ENCODE results near the gene RPL34. TPM values are rescaled to one million over a fixed set of nuclear protein-coding genes. Genes with fewer than 3 reads are reported as not detected.
A peak's percentile ranks its signal among the peaks of the same experiment; 100 is the strongest.

The RPL34 gene
- polyA plus RNA-seq, 3 donors: 1,490 to 2,624 (median 1,519) TPM

- peak within 1 kb of the TSS; percentile 91 for H3K9ac ChIP-seq (ENCODE audit: insufficient read depth, low read length, poor library complexity, severe bottlenecking)
- H3K9me3 ChIP-seq (replicated peaks in 1 of 2; ENCODE audit: control insufficient read depth in 1 of 2, insufficient read depth in 1 of 2, low read length in 2 of 2): no peaks in the 10 kb centered on the region
- H3K4me3 Mint-ChIP-seq: peak within 1 kb of the TSS; percentile 96 to 98
- 0% methylated on average over 19 of the region's 45 CpGs for WGBS (ENCODE audit: insufficient coverage)
- H3K79me2 ChIP-seq (ENCODE audit: insufficient read depth, low read length): peaks cover 46% of the 10 kb centered on the region
- peaks cover 4 to 7% of the 10 kb centered on the region in 2 donors for H3K36me3 Mint-ChIP-seq
- peak within 1 kb of the TSS; percentile 57 to 97 (median 84) for H3K4me3 ChIP-seq (replicated peaks in 1 of 3; ENCODE audit: low read depth in 2 of 3, low read length in 3 of 3)
- H3K4me2 ChIP-seq (replicated peaks; ENCODE audit: extremely low read depth, low read length, poor library complexity, severe bottlenecking): peak within 1 kb of the TSS; percentile 96
- H3K27ac Mint-ChIP-seq: peak within 1 kb of the TSS; percentile 93 to 98 (median 98)
- H3K9me3 Mint-ChIP-seq: no peaks in the 10 kb centered on the region
- peak within 1 kb of the TSS; percentile 94 for H2AFZ ChIP-seq (ENCODE audit: insufficient read depth, low read depth, low read length, poor library complexity, severe bottlenecking)
- TF ChIP-seq, protein P1, sequence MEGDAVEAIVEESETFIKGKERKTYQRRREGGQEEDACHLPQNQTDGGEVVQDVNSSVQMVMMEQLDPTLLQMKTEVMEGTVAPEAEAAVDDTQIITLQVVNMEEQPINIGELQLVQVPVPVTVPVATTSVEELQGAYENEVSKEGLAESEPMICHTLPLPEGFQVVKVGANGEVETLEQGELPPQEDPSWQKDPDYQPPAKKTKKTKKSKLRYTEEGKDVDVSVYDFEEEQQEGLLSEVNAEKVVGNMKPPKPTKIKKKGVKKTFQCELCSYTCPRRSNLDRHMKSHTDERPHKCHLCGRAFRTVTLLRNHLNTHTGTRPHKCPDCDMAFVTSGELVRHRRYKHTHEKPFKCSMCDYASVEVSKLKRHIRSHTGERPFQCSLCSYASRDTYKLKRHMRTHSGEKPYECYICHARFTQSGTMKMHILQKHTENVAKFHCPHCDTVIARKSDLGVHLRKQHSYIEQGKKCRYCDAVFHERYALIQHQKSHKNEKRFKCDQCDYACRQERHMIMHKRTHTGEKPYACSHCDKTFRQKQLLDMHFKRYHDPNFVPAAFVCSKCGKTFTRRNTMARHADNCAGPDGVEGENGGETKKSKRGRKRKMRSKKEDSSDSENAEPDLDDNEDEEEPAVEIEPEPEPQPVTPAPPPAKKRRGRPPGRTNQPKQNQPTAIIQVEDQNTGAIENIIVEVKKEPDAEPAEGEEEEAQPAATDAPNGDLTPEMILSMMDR (IDR thresholded peaks at IDR 0.05): no peak
- H3K4me1 ChIP-seq (ENCODE audit: control insufficient read depth in 1 of 2, insufficient read depth in 2 of 2, low read length in 2 of 2): peaks cover 16 to 18% of the 10 kb centered on the region in 2 donors
- H3K27ac ChIP-seq (ENCODE audit: low read depth in 1 of 2, low read length in 2 of 2): peak within 1 kb of the TSS; percentile 84 to 94
- peak; percentile 91 to 94 (median 94) for DNase-seq
- peaks cover 6% of the 10 kb centered on the region for H4K20me1 ChIP-seq (ENCODE audit: insufficient read depth, low read length)
- peaks cover 0 to 13% of the 10 kb centered on the region in 2 donors for H3K36me3 ChIP-seq (replicated peaks in 1 of 2; ENCODE audit: control insufficient read depth in 1 of 2, insufficient read depth in 2 of 2, low read length in 2 of 2)
- H3K27me3 ChIP-seq (ENCODE audit: control insufficient read depth in 2 of 2, insufficient read depth in 2 of 2, low read length in 2 of 2): no peaks in the 10 kb centered on the region
- no peaks in the 10 kb centered on the region for H3K27me3 Mint-ChIP-seq (ENCODE audit: low read depth in 3 of 3)
- intact Hi-C loops (cut with micrococcal nuclease): loop anchor here (2.0 kb wide), 1 partner anchor 30 kb away; the partner anchor contains the start of gene RPL34 (in 2 of the 2)
- H3K4me1 Mint-ChIP-seq: peaks cover 26% of the 10 kb centered on the region
Measured at GRCh38 chr4:108650212-108651013, 30.0 kb downstream of the RPL34 start, which contains the start of gene OSTC. TSS of gene OSTC (plus strand) at chr4:108650599. CDS start at chr4:108650656, 57 bp downstream.

GRCh38 chr4:108651014-108651791 lies 30.8 kb downstream of the RPL34 start:
- no peaks in the 10 kb centered on the region for H3K9me3 Mint-ChIP-seq
- H4K20me1 ChIP-seq (ENCODE audit: insufficient read depth, low read length): peaks cover 6% of the 10 kb centered on the region
- H3K4me1 Mint-ChIP-seq: peaks cover 26% of the 10 kb centered on the region
- WGBS (ENCODE audit: insufficient coverage): 0% methylated on average over 2 of the region's 9 CpGs
- intact Hi-C loops (cut with micrococcal nuclease): loop anchor here (2.0 kb wide), 1 partner anchor 30 kb away; the partner anchor contains the start of gene RPL34 (in 2 of the 2)
- H3K27me3 Mint-ChIP-seq (ENCODE audit: low read depth in 3 of 3): no peaks in the 10 kb centered on the region
- H3K27ac ChIP-seq (ENCODE audit: low read depth in 1 of 2, low read length in 2 of 2): peak overlapping the region; percentile 84 to 94
- peaks cover 46% of the 10 kb centered on the region for H3K79me2 ChIP-seq (ENCODE audit: insufficient read depth, low read length)
- peaks cover 3 to 20% of the 10 kb centered on the region in 2 donors for H3K36me3 ChIP-seq (replicated peaks in 1 of 2; ENCODE audit: control insufficient read depth in 1 of 2, insufficient read depth in 2 of 2, low read length in 2 of 2)
- H3K4me2 ChIP-seq (replicated peaks; ENCODE audit: extremely low read depth, low read length, poor library complexity, severe bottlenecking): peak overlapping the region; percentile 96
- H3K4me3 ChIP-seq (replicated peaks in 1 of 3; ENCODE audit: low read depth in 2 of 3, low read length in 3 of 3): peak overlapping the region; percentile 57 to 97 (median 84)
- peak overlapping the region; percentile 93 to 98 (median 98) for H3K27ac Mint-ChIP-seq
- TF ChIP-seq, protein P1 (IDR thresholded peaks at IDR 0.05): no peak
- H3K9ac ChIP-seq (ENCODE audit: insufficient read depth, low read length, poor library complexity, severe bottlenecking): peak overlapping the region; percentile 91
- H3K9me3 ChIP-seq (replicated peaks in 1 of 2; ENCODE audit: control insufficient read depth in 1 of 2, insufficient read depth in 1 of 2, low read length in 2 of 2): no peaks in the 10 kb centered on the region
- peaks cover 16 to 18% of the 10 kb centered on the region in 2 donors for H3K4me1 ChIP-seq (ENCODE audit: control insufficient read depth in 1 of 2, insufficient read depth in 2 of 2, low read length in 2 of 2)
- peak; percentile 41 to 50 (median 49) for DNase-seq
- H3K27me3 ChIP-seq (ENCODE audit: control insufficient read depth in 2 of 2, insufficient read depth in 2 of 2, low read length in 2 of 2): no peaks in the 10 kb centered on the region
- H2AFZ ChIP-seq (ENCODE audit: insufficient read depth, low read depth, low read length, poor library complexity, severe bottlenecking): peak overlapping the region; percentile 94
- peaks cover 9 to 10% of the 10 kb centered on the region in 2 donors for H3K36me3 Mint-ChIP-seq
- H3K4me3 Mint-ChIP-seq: peak overlapping the region; percentile 96 to 98

Data from CD14-positive monocyte (primary cell).